ENCODE data around the gene UBA6. TPM values are rescaled to one million over a fixed set of nuclear protein-coding genes. Genes with fewer than 3 reads are reported as not detected.

Gene UBA6
- total and polyA plus RNA-seq, 2 donors (not counting 1 experiment from before 2014, with no cell fraction given): 22.8 to 64.0 TPM

- H3K9me3 Mint-ChIP-seq (ENCODE audit: insufficient read depth): peaks cover 3% of the 10 kb centered on the region
- Histone ChIP-seq H3K9ac (ENCODE audit: low read length) (peak overlapping the region; percentile 92), H4K20me1 (ENCODE audit: control insufficient read depth, insufficient read depth, low read length, poor library complexity, severe bottlenecking) (no peaks in the 10 kb centered on the region), H3K9me3 (ENCODE audit: control extremely low read depth in 1 of 3, control insufficient read depth in 2 of 3, insufficient read depth in 1 of 3, low read length in 2 of 3) (peaks cover 0 to 3% (median 0%) of the 10 kb centered on the region in 3 donors), H3K36me3 (replicated peaks in 1 of 2; ENCODE audit: control extremely low read depth in 1 of 2, control insufficient read depth in 1 of 2, extremely low read depth in 1 of 2, insufficient read depth in 2 of 2, low read length in 1 of 2) (no peaks in the 10 kb centered on the region), H3K27me3 (replicated peaks in 1 of 4; ENCODE audit: control extremely low read depth in 1 of 4, control insufficient read depth in 3 of 4, insufficient read depth in 4 of 4, low read length in 3 of 4) (no peaks in the 10 kb centered on the region), H3K4me1 (ENCODE audit: control insufficient read depth in 2 of 2, insufficient read depth in 2 of 2, low read length in 2 of 2) (peaks cover 18 to 22% of the 10 kb centered on the region in 2 donors), H3K4me3 (ENCODE audit: control extremely low read depth in 1 of 5, extremely low read depth in 1 of 5, insufficient read depth in 1 of 5, low read depth in 2 of 5, low read length in 4 of 5) (peak overlapping the region in 1 of 5 experiments; percentile 88), H3K79me2 (ENCODE audit: control insufficient read depth, insufficient read depth, low read length) (peaks cover 88% of the 10 kb centered on the region), H3K27ac (ENCODE audit: low read length in 2 of 2) (peak overlapping the region in 1 of 2 donors; percentile 3), H3K4me2 (replicated peaks; ENCODE audit: low read depth, low read length, poor library complexity, severe bottlenecking) (peak overlapping the region; percentile 84), H2AFZ (ENCODE audit: insufficient read depth, low read depth, low read length, poor library complexity, severe bottlenecking) (no peak overlapping the region)
- intact Hi-C loops (cut with micrococcal nuclease): no loop called here
- peak overlapping the region; percentile 75 for H3K27ac Mint-ChIP-seq
- no peaks in the 10 kb centered on the region for H3K27me3 Mint-ChIP-seq
- peak overlapping the region; percentile 92 for H3K4me3 Mint-ChIP-seq
- ChIA-PET CTCF (interaction anchor here (0.9 to 3.3 kb wide), 3 partner anchors 43 to 156 kb away, joined by 3 to 21 read pairs (median 4); no protein-coding TSS in a partner anchor), POLR2A (no interaction called here)
- H3K4me1 Mint-ChIP-seq: peaks cover 56% of the 10 kb centered on the region
- TF ChIP-seq CTCF (IDR thresholded peaks at IDR 0.05): no peak
- no peak for TF ChIP-seq EZH2 (IDR thresholded peaks at IDR 0.05; ENCODE audit: borderline replicate concordance, insufficient read depth, low read depth, low read length, poor library complexity, severe bottlenecking)
- DNase-seq (no peak), ATAC-seq (ENCODE audit: low read depth) (no peak)
- WGBS (ENCODE audit: insufficient coverage): no CpG with 5 or more reads among the region's 2 CpGs
Measured at GRCh38 chr4:67702166-67702565, 1.2 kb upstream of the UBA6 start.

- ChIA-PET POLR2A (interaction anchor here (1.0 to 2.1 kb wide), 2 partner anchors 151 to 157 kb away, joined by 4 to 19 read pairs; partner anchors contain the start of gene CENPC), CTCF (interaction anchor here (1.1 to 3.3 kb wide), 6 partner anchors 10 to 209 kb away, joined by 3 to 21 read pairs (median 5); no protein-coding TSS in a partner anchor)
- peaks cover 18 to 22% of the 10 kb centered on the region in 2 donors for H3K4me1 ChIP-seq (ENCODE audit: control insufficient read depth in 2 of 2, insufficient read depth in 2 of 2, low read length in 2 of 2)
- H3K27me3 ChIP-seq (replicated peaks in 1 of 4; ENCODE audit: control extremely low read depth in 1 of 4, control insufficient read depth in 3 of 4, insufficient read depth in 4 of 4, low read length in 3 of 4): no peaks in the 10 kb centered on the region
- Mint-ChIP-seq H3K27me3 (no peaks in the 10 kb centered on the region), H3K4me1 (peaks cover 56% of the 10 kb centered on the region), H3K27ac (peak overlapping the region; percentile 95), H3K4me3 (peak overlapping the region; percentile 92), H3K9me3 (ENCODE audit: insufficient read depth) (no peaks in the 10 kb centered on the region)
- WGBS (ENCODE audit: insufficient coverage): no CpG with 5 or more reads among the region's 4 CpGs
- TF ChIP-seq EZH2 (IDR thresholded peaks at IDR 0.05; ENCODE audit: borderline replicate concordance, insufficient read depth, low read depth, low read length, poor library complexity, severe bottlenecking) (no peak), CTCF (IDR thresholded peaks at IDR 0.05) (no peak)
- peak overlapping the region; percentile 69 to 95 (median 88) for H3K4me3 ChIP-seq (ENCODE audit: control extremely low read depth in 1 of 5, extremely low read depth in 1 of 5, insufficient read depth in 1 of 5, low read depth in 2 of 5, low read length in 4 of 5)
- intact Hi-C loops (cut with micrococcal nuclease): loop anchor here (1.0 to 2.0 kb wide), 4 partner anchors 45 to 649 kb away; partner anchors contain the start of genes CENPC and YTHDC1
- H3K79me2 ChIP-seq (ENCODE audit: control insufficient read depth, insufficient read depth, low read length): peaks cover 86% of the 10 kb centered on the region
- peak overlapping the region; percentile 56 to 88 for H3K27ac ChIP-seq (ENCODE audit: low read length in 2 of 2)
- peaks cover 0 to under 1% (median 0%) of the 10 kb centered on the region in 3 donors for H3K9me3 ChIP-seq (ENCODE audit: control extremely low read depth in 1 of 3, control insufficient read depth in 2 of 3, insufficient read depth in 1 of 3, low read length in 2 of 3)
- DNase-seq (no peak), ATAC-seq (ENCODE audit: low read depth) (no peak)
- peak overlapping the region; percentile 80 for H2AFZ ChIP-seq (ENCODE audit: insufficient read depth, low read depth, low read length, poor library complexity, severe bottlenecking)
- no peaks in the 10 kb centered on the region for H4K20me1 ChIP-seq (ENCODE audit: control insufficient read depth, insufficient read depth, low read length, poor library complexity, severe bottlenecking)
- H3K36me3 ChIP-seq (replicated peaks in 1 of 2; ENCODE audit: control extremely low read depth in 1 of 2, control insufficient read depth in 1 of 2, extremely low read depth in 1 of 2, insufficient read depth in 2 of 2, low read length in 1 of 2): no peaks in the 10 kb centered on the region
- peak overlapping the region; percentile 84 for H3K4me2 ChIP-seq (replicated peaks; ENCODE audit: low read depth, low read length, poor library complexity, severe bottlenecking)
- peak overlapping the region; percentile 92 for H3K9ac ChIP-seq (ENCODE audit: low read length)
Measured at GRCh38 chr4:67701517-67701850, 529 bp upstream of the UBA6 start.
